Activated CD4-positive, alpha-beta memory T cell treated with anti-CD3 and anti-CD28 coated beads, Interleukin-2, amount 10 ng/mL, durations not matched to agents 7 days and 5 days (primary cell): ENCODE data around the gene MAD2L1BP. TPM values are rescaled to one million over a fixed set of nuclear protein-coding genes. Genes with fewer than 3 reads are reported as not detected.

Source experiments
- CTCF ChIA-PET: fragments of 350-600 bp; sonication (Branson Sonifier 250); formaldehyde crosslinking; loops from one replicate; lab custom pipeline; 2021; ENCODE audit warnings: antibody characterized with exemption, inconsistent platforms; lab: Charles Lee
- POLR2A ChIA-PET: fragments of 350-600 bp; sonication (Branson Sonifier 250); formaldehyde crosslinking; loops from one replicate; lab custom pipeline; 2021; ENCODE audit warnings: antibody characterized with exemption; lab: Charles Lee
- DNase-seq: peaks from one replicate; pipeline ENCODE4 v3.0.0-alpha.2; 2020
- H3K27ac Mint-ChIP-seq: one replicate; pipeline ENCODE4 v1.8.0; 2021; ENCODE audit warnings: mild to moderate bottlenecking, mixed read lengths
- H3K27me3 Mint-ChIP-seq: one replicate; pipeline ENCODE4 v1.8.0; 2021; ENCODE audit warnings: mixed read lengths
- H3K36me3 Mint-ChIP-seq: one replicate; pipeline ENCODE4 v1.8.0; 2021; ENCODE audit warnings: low read depth, mixed read lengths
- H3K4me1 Mint-ChIP-seq: one replicate; pipeline ENCODE4 v1.8.0; 2021; ENCODE audit warnings: mixed read lengths
- H3K4me3 Mint-ChIP-seq: one replicate; pipeline ENCODE4 v1.8.0; 2021; ENCODE audit warnings: mild to moderate bottlenecking, mixed read lengths
- H3K9me3 Mint-ChIP-seq: one replicate; pipeline ENCODE4 v1.8.0; 2021; ENCODE audit warnings: mixed read lengths
- total RNA-seq, 2 experiments: library from RNA; stranded (reverse); gene quantifications; one replicate each; pipeline ENCODE4 v1.2.3, GENCODE V29; 2021

MAD2L1BP gene
- total RNA-seq, 2 experiments from 2014 or later: 40.4 to 41.8 TPM

- Mint-ChIP-seq H3K4me1 (peaks cover 41% of the 10 kb centered on the region), H3K36me3 (peaks cover 29% of the 10 kb centered on the region), H3K4me3 (no peak overlapping the region), H3K27ac (peak overlapping the region; percentile 83), H3K9me3 (no peaks in the 10 kb centered on the region), H3K27me3 (peaks cover 6% of the 10 kb centered on the region)
- DNase-seq: no peak
- CTCF ChIA-PET: interaction anchor here (1.1 to 3.7 kb wide), 10 partner anchors 16 to 410 kb away, joined by 3 to 22 read pairs (median 8); partner anchors contain the start of genes MRPS18A and VEGFA
- POLR2A ChIA-PET: interaction anchor here (0.6 to 2.2 kb wide), 5 partner anchors 11 to 119 kb away, joined by 3 to 23 read pairs (median 5); partner anchors contain the start of genes GTPBP2, MAD2L1BP and MRPS18A
These were observed 33.6 kb downstream of the MAD2L1BP start for GRCh38 chr6:43669050-43669921.

GRCh38 chr6:43669922-43670622 lies 34.4 kb downstream of the MAD2L1BP start:
- peaks cover 1% of the 10 kb centered on the region for H3K27me3 Mint-ChIP-seq
- H3K4me3 Mint-ChIP-seq: no peak overlapping the region
- H3K27ac Mint-ChIP-seq: peak overlapping the region; percentile 83
- no peaks in the 10 kb centered on the region for H3K9me3 Mint-ChIP-seq
- DNase-seq: peak; percentile 62
- ChIA-PET POLR2A (interaction anchor here (0.6 to 2.2 kb wide), 5 partner anchors 11 to 118 kb away, joined by 3 to 23 read pairs (median 5); partner anchors contain the start of genes GTPBP2, MAD2L1BP and MRPS18A), CTCF (interaction anchor here (1.1 to 3.7 kb wide), 9 partner anchors 15 to 409 kb away, joined by 3 to 22 read pairs (median 6); partner anchors contain the start of genes GTPBP2 and MRPS18A)
- H3K36me3 Mint-ChIP-seq: peaks cover 36% of the 10 kb centered on the region
- H3K4me1 Mint-ChIP-seq: peaks cover 41% of the 10 kb centered on the region

- Mint-ChIP-seq H3K9me3 (no peaks in the 10 kb centered on the region), H3K4me1 (peaks cover 41% of the 10 kb centered on the region), H3K27me3 (peaks cover 1% of the 10 kb centered on the region), H3K4me3 (no peak overlapping the region), H3K36me3 (peaks cover 38% of the 10 kb centered on the region), H3K27ac (peak overlapping the region; percentile 83)
- CTCF ChIA-PET: interaction anchor here (1.1 to 3.7 kb wide), 9 partner anchors 14 to 408 kb away, joined by 3 to 22 read pairs (median 6); partner anchors contain the start of genes GTPBP2 and MRPS18A
- POLR2A ChIA-PET: interaction anchor here (1.3 to 2.2 kb wide), 4 partner anchors 10 to 34 kb away, joined by 3 to 23 read pairs (median 8); partner anchors contain the start of genes MAD2L1BP and MRPS18A
- DNase-seq: no peak
These were observed 35.0 kb downstream of the MAD2L1BP start for GRCh38 chr6:43670623-43670986.

GRCh38 chr6:43671011-43671800 lies 35.6 kb downstream of the MAD2L1BP start:
- H3K9me3 Mint-ChIP-seq: no peaks in the 10 kb centered on the region
- H3K4me1 Mint-ChIP-seq: peaks cover 41% of the 10 kb centered on the region
- no peak for DNase-seq
- no peak overlapping the region for H3K4me3 Mint-ChIP-seq
- ChIA-PET POLR2A (interaction anchor here (1.3 to 2.0 kb wide), 3 partner anchors 14 to 35 kb away, joined by 3 to 23 read pairs (median 11); partner anchors contain the start of genes MAD2L1BP and MRPS18A), CTCF (interaction anchor here (0.6 to 3.7 kb wide), 6 partner anchors 34 to 408 kb away, joined by 3 to 22 read pairs (median 6); partner anchors contain the start of gene GTPBP2)
- peak overlapping the region; percentile 83 for H3K27ac Mint-ChIP-seq
- no peaks in the 10 kb centered on the region for H3K27me3 Mint-ChIP-seq
- peaks cover 42% of the 10 kb centered on the region for H3K36me3 Mint-ChIP-seq

GRCh38 chr6:43671801-43672690 lies 36.4 kb downstream of the MAD2L1BP start:
- Mint-ChIP-seq H3K27ac (no peak overlapping the region), H3K9me3 (no peaks in the 10 kb centered on the region), H3K4me1 (peaks cover 41% of the 10 kb centered on the region), H3K4me3 (no peak overlapping the region), H3K36me3 (peaks cover 42% of the 10 kb centered on the region), H3K27me3 (no peaks in the 10 kb centered on the region)
- POLR2A ChIA-PET: interaction anchor here (1.3 kb wide), 1 partner anchor 15 kb away, joined by 3 read pairs; no protein-coding TSS in a partner anchor
- CTCF ChIA-PET: interaction anchor here (1.1 to 1.5 kb wide), 2 partner anchors 10 to 33 kb away, joined by 3 read pairs; no protein-coding TSS in a partner anchor
- no peak for DNase-seq

- peaks cover 27% of the 10 kb centered on the region for H3K4me1 Mint-ChIP-seq
- H3K9me3 Mint-ChIP-seq: no peaks in the 10 kb centered on the region
- H3K4me3 Mint-ChIP-seq: no peak overlapping the region
- no peaks in the 10 kb centered on the region for H3K27me3 Mint-ChIP-seq
- H3K27ac Mint-ChIP-seq: no peak overlapping the region
- DNase-seq: no peak
- H3K36me3 Mint-ChIP-seq: peaks cover 51% of the 10 kb centered on the region
- ChIA-PET POLR2A (interaction anchor here (0.8 kb wide), 1 partner anchor 33 kb away, joined by 3 read pairs; no protein-coding TSS in a partner anchor), CTCF (no interaction called here)
These were observed 37.9 kb downstream of the MAD2L1BP start for GRCh38 chr6:43673444-43674084.

- H3K36me3 Mint-ChIP-seq: peaks cover 54% of the 10 kb centered on the region
- no peaks in the 10 kb centered on the region for H3K27me3 Mint-ChIP-seq
- CTCF ChIA-PET: no interaction called here
- POLR2A ChIA-PET: no interaction called here
- no peaks in the 10 kb centered on the region for H3K9me3 Mint-ChIP-seq
- peaks cover 20% of the 10 kb centered on the region for H3K4me1 Mint-ChIP-seq
- DNase-seq: no peak
- no peak overlapping the region for H3K4me3 Mint-ChIP-seq
- no peak overlapping the region for H3K27ac Mint-ChIP-seq
These were observed 38.7 kb downstream of the MAD2L1BP start for GRCh38 chr6:43674291-43674690.

GRCh38 chr6:43674921-43675320 lies 39.3 kb downstream of the MAD2L1BP start:
- Mint-ChIP-seq H3K4me3 (no peak overlapping the region), H3K36me3 (peaks cover 56% of the 10 kb centered on the region), H3K4me1 (peaks cover 14% of the 10 kb centered on the region), H3K9me3 (no peaks in the 10 kb centered on the region), H3K27ac (no peak overlapping the region), H3K27me3 (no peaks in the 10 kb centered on the region)
- ChIA-PET CTCF (no interaction called here), POLR2A (no interaction called here)
- no peak for DNase-seq

GRCh38 chr6:43676962-43677606 lies 41.4 kb downstream of the MAD2L1BP start:
- Mint-ChIP-seq H3K9me3 (no peaks in the 10 kb centered on the region), H3K4me3 (no peak overlapping the region), H3K27ac (no peak overlapping the region), H3K27me3 (no peaks in the 10 kb centered on the region), H3K36me3 (peaks cover 46% of the 10 kb centered on the region), H3K4me1 (no peaks in the 10 kb centered on the region)
- DNase-seq: no peak
- ChIA-PET POLR2A (no interaction called here), CTCF (interaction anchor here (1.4 to 1.9 kb wide), 2 partner anchors 9 to 12 kb away, joined by 3 to 9 read pairs; no protein-coding TSS in a partner anchor)

GRCh38 chr6:43677759-43678158 lies 42.1 kb downstream of the MAD2L1BP start:
- Mint-ChIP-seq H3K27me3 (no peaks in the 10 kb centered on the region), H3K9me3 (no peaks in the 10 kb centered on the region), H3K36me3 (peaks cover 49% of the 10 kb centered on the region), H3K4me3 (no peak overlapping the region), H3K4me1 (no peaks in the 10 kb centered on the region), H3K27ac (no peak overlapping the region)
- CTCF ChIA-PET: interaction anchor here (1.4 to 1.9 kb wide), 2 partner anchors 10 to 12 kb away, joined by 3 to 9 read pairs; no protein-coding TSS in a partner anchor
- POLR2A ChIA-PET: no interaction called here
- DNase-seq: no peak
